ENCODE results near the gene GRAMD4. TPM values are rescaled to one million over a fixed set of nuclear protein-coding genes. Genes with fewer than 3 reads are reported as not detected.

GRAMD4 gene
- polyA plus RNA-seq, 1 experiment = 7.5 TPM

GRCh38 chr22:46666577-46667244, 46.5 kb downstream of the GRAMD4 start:
- ChIA-PET POLR2A (no interaction called here), CTCF (no interaction called here)
- DNase-seq (ENCODE audit: low read depth, low spot score) = no peak
- Histone ChIP-seq H3K27me3 (ENCODE audit: control insufficient read depth, insufficient read depth, low read length) (no peaks in the 10 kb centered on the region), H3K4me3 (ENCODE audit: low read depth, low read length) (no peak overlapping the region), H3K9me3 (ENCODE audit: control insufficient read depth, insufficient read depth, low read length) (no peaks in the 10 kb centered on the region; the same call in 1 of the 2 replicates), H3K27ac (ENCODE audit: low read depth, low read length) (no peak overlapping the region)
- TF ChIP-seq CTCF (IDR thresholded peaks at IDR 0.05; ENCODE audit: low read depth, low read length) = no peak

- Histone ChIP-seq H3K9me3 (ENCODE audit: control insufficient read depth, insufficient read depth, low read length) (no peaks in the 10 kb centered on the region; the same call in 1 of the 2 replicates), H3K27ac (ENCODE audit: low read depth, low read length) (no peak overlapping the region), H3K4me3 (ENCODE audit: low read depth, low read length) (no peak overlapping the region), H3K27me3 (ENCODE audit: control insufficient read depth, insufficient read depth, low read length) (no peaks in the 10 kb centered on the region)
- TF ChIP-seq CTCF (IDR thresholded peaks at IDR 0.05; ENCODE audit: low read depth, low read length) = no peak
- no peak for DNase-seq (ENCODE audit: low read depth, low spot score)
- POLR2A ChIA-PET = no interaction called here
- CTCF ChIA-PET = no interaction called here
Observed at GRCh38 chr22:46667245-46667623, 47.0 kb downstream of the GRAMD4 start.

- Histone ChIP-seq H3K27ac (ENCODE audit: low read depth, low read length) (no peak overlapping the region), H3K4me3 (ENCODE audit: low read depth, low read length) (no peak overlapping the region), H3K27me3 (ENCODE audit: control insufficient read depth, insufficient read depth, low read length) (no peaks in the 10 kb centered on the region), H3K9me3 (ENCODE audit: control insufficient read depth, insufficient read depth, low read length) (no peaks in the 10 kb centered on the region; the same call in 1 of the 2 replicates)
- no peak for DNase-seq (ENCODE audit: low read depth, low spot score)
- ChIA-PET CTCF (no interaction called here), POLR2A (no interaction called here)
- TF ChIP-seq CTCF (IDR thresholded peaks at IDR 0.05; ENCODE audit: low read depth, low read length) = no peak
Observed at GRCh38 chr22:46668116-46668515, 47.9 kb downstream of the GRAMD4 start.

- no peaks in the 10 kb centered on the region for H3K27me3 ChIP-seq (ENCODE audit: control insufficient read depth, insufficient read depth, low read length)
- H3K9me3 ChIP-seq (ENCODE audit: control insufficient read depth, insufficient read depth, low read length) = no peaks in the 10 kb centered on the region; the same call in 1 of the 2 replicates
- no peak overlapping the region for H3K27ac ChIP-seq (ENCODE audit: low read depth, low read length)
- H3K4me3 ChIP-seq (ENCODE audit: low read depth, low read length) = no peak overlapping the region
- ChIA-PET POLR2A (no interaction called here), CTCF (no interaction called here)
- no peak for TF ChIP-seq CTCF (IDR thresholded peaks at IDR 0.05; ENCODE audit: low read depth, low read length)
- no peak for DNase-seq (ENCODE audit: low read depth, low spot score)
Observed at GRCh38 chr22:46669201-46669600, 49.0 kb downstream of the GRAMD4 start.

- CTCF ChIA-PET = no interaction called here
- no peaks in the 10 kb centered on the region; the same call in 1 of the 2 replicates for H3K9me3 ChIP-seq (ENCODE audit: control insufficient read depth, insufficient read depth, low read length)
- DNase-seq (ENCODE audit: low read depth, low spot score) = no peak
- POLR2A ChIA-PET = no interaction called here
- no peak overlapping the region for H3K4me3 ChIP-seq (ENCODE audit: low read depth, low read length)
- TF ChIP-seq CTCF (IDR thresholded peaks at IDR 0.05; ENCODE audit: low read depth, low read length) = no peak
- no peak overlapping the region for H3K27ac ChIP-seq (ENCODE audit: low read depth, low read length)
- H3K27me3 ChIP-seq (ENCODE audit: control insufficient read depth, insufficient read depth, low read length) = no peaks in the 10 kb centered on the region
Observed at GRCh38 chr22:46671824-46672432, 51.7 kb downstream of the GRAMD4 start.

Data from AG04450 (cell line).